Transverse colon (tissue), 4 donors: Measurements from ENCODE around the gene ACKR4.

Experiments
- EP300 ChIP-seq: sonication (generic); formaldehyde crosslinking; IDR thresholded peaks from one replicate; pipeline ENCODE4 v1.6.1; 2017; ENCODE audit warnings: antibody characterized with exemption, low read depth
- POLR2A ChIP-seq: fragments of 450-650 bp; IDR thresholded peaks from one replicate; pipeline ENCODE4 v1.6.1; 2016; ENCODE audit warnings: antibody characterized with exemption, mild to moderate bottlenecking, moderate library complexity
- POLR2AphosphoS5 ChIP-seq, 3 donors: sonication (generic); formaldehyde crosslinking; IDR thresholded peaks; one replicate each; pipeline ENCODE4 v1.6.1; 2016; ENCODE audit warnings: antibody characterized with exemption in 3 of 3
- TF ChIP-seq, protein P1 (sequence below), 5 experiments: fragments of 200-600 bp in 3 of 5; fragments of 450-650 bp in 2 of 5; sonication (generic) in 3 of 5; IDR thresholded peaks; 1 replicate in 2 of 5; 2 replicates in 3 of 5; pipeline ENCODE4 v1.5.1; 2016 to 2017; ENCODE audit warnings: antibody characterized with exemption in 5 of 5, inconsistent platforms in 3 of 5, mild to moderate bottlenecking in 2 of 5, moderate library complexity in 1 of 5

DNA sequence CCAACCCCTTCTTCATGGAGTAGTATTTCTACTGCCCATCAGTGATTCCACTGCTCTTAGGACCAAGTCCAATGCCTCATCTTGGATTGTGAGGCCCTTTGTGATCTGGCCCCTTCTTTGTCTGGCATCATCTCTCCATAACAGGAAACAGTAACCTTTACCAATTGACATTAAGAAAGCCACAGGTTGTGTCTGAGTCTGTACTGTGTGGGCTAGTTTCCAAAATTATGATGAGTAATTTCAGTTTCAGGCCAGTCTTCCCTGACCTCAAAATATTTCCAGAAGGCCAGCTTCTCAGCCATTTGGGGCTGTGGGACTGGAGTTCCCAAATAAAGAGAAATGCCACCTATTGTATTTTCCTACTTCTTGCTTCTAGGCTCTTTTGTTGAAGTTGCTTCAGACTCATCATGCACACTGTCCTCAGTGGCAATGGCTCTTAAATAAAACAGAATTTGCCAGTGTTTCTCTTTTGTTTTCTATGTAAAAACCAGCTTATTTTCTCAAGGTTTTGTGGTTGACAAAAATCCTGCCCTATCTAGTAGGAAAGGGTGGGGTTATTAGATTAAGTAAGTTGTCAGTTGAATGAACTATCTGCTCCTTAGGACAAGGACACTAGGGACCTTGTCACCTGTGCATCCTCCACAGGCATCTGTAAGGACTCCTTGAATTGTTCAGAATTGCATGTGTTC, 47.0 kb upstream of the ACKR4 start:
- TF ChIP-seq POLR2AphosphoS5 (IDR thresholded peaks at IDR 0.05) (no peak), POLR2A (no peak), EP300 (no peak)
- TF ChIP-seq, protein P1, sequence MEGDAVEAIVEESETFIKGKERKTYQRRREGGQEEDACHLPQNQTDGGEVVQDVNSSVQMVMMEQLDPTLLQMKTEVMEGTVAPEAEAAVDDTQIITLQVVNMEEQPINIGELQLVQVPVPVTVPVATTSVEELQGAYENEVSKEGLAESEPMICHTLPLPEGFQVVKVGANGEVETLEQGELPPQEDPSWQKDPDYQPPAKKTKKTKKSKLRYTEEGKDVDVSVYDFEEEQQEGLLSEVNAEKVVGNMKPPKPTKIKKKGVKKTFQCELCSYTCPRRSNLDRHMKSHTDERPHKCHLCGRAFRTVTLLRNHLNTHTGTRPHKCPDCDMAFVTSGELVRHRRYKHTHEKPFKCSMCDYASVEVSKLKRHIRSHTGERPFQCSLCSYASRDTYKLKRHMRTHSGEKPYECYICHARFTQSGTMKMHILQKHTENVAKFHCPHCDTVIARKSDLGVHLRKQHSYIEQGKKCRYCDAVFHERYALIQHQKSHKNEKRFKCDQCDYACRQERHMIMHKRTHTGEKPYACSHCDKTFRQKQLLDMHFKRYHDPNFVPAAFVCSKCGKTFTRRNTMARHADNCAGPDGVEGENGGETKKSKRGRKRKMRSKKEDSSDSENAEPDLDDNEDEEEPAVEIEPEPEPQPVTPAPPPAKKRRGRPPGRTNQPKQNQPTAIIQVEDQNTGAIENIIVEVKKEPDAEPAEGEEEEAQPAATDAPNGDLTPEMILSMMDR (IDR thresholded peaks at IDR 0.05), result no peak
